Rectal smooth muscle tissue (tissue), 1 donor: ENCODE results near the gene UCK1.

ENCODE experiments used
- H3K27ac ChIP-seq: one replicate; pipeline ENCODE4 v1.7.0; 2013; ENCODE audit warnings: low read depth, low read length, inconsistent platforms
- H3K27me3 ChIP-seq: one replicate; pipeline ENCODE4 v1.7.0; 2013; ENCODE audit warnings: low read length; ENCODE audit not compliant: control insufficient read depth, insufficient read depth
- H3K36me3 ChIP-seq: one replicate; pipeline ENCODE4 v1.7.0; 2013; ENCODE audit warnings: low read length; ENCODE audit not compliant: control insufficient read depth, insufficient read depth
- H3K4me1 ChIP-seq: one replicate; pipeline ENCODE4 v1.7.0; 2013; ENCODE audit warnings: low read length; ENCODE audit not compliant: control insufficient read depth, insufficient read depth
- H3K4me3 ChIP-seq: one replicate; pipeline ENCODE4 v1.7.0; 2013; ENCODE audit warnings: low read length
- H3K9ac ChIP-seq: one replicate; pipeline ENCODE4 v1.7.0; 2013; ENCODE audit warnings: low read length

Gene UCK1

DNA sequence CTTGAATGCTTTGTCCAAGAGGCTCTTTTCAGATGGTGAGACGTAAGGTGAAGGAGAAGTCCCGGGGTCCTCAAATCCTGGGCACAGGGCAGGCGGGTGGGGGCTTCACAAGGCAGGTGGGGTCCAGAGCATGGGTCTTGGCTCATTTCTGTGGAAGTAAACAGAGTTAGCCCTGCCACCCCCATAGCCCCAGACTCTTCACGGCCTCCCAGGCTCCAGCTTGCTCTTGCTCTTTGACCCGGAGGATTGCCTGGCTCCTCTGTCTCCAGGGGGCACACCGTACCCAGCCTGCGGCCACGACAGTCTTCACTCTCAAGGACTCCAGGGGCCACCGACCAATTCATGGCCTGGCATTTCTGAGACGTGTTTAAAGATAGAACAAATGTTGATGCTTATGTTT lies 57.2 kb downstream of the UCK1 start:
- H3K36me3 ChIP-seq: peaks cover 48% of the 10 kb centered on the region
- no peak overlapping the region for H3K9ac ChIP-seq
- H3K4me3 ChIP-seq: no peak overlapping the region
- no peaks in the 10 kb centered on the region for H3K27me3 ChIP-seq
- H3K27ac ChIP-seq: no peak overlapping the region
- no peaks in the 10 kb centered on the region for H3K4me1 ChIP-seq
